ENCODE results near the gene PDE10A.

PDE10A gene

DNA sequence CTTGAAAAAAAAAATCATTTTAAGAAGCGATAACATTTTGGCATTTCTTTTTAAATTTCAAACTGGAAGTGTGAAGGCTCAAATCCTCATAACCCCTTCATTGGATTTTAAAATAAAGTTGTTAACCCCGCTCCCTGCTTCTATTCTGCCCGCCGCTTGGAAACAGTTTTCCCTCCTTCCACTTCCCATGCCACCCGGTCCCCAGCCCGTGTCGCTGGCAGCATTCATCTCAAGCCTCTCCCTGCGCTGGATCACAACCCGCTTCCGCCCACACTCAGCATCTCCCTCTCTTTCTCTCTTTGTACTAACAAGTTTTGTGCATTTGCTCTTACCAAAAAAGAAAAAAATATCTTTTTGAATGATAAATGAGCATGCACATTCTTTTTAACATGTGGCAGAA is 15.4 kb upstream of the PDE10A start:
- no peak for DNase-seq (ENCODE audit: low read depth)

DNA sequence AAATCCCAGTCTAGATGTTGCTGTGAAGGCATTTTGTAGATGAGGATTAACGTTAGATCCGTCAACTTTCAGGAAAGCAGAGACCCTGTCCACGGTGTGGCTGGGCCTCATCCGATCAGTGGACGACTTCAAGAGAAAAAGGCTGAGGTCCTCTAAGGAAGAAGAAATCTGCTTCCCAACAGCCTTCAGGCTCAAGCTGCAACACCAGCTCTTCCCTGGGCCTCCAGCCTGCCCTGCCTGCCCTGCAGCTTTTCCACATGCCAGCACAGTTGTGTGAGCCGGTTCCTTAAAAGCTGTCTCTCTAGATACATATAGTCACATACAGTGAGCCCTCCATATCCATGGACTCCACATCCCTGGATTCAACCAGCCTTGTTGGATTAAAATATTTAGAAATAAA is 14.1 kb upstream of the PDE10A start:
- no peak for DNase-seq (ENCODE audit: low read depth)

DNA sequence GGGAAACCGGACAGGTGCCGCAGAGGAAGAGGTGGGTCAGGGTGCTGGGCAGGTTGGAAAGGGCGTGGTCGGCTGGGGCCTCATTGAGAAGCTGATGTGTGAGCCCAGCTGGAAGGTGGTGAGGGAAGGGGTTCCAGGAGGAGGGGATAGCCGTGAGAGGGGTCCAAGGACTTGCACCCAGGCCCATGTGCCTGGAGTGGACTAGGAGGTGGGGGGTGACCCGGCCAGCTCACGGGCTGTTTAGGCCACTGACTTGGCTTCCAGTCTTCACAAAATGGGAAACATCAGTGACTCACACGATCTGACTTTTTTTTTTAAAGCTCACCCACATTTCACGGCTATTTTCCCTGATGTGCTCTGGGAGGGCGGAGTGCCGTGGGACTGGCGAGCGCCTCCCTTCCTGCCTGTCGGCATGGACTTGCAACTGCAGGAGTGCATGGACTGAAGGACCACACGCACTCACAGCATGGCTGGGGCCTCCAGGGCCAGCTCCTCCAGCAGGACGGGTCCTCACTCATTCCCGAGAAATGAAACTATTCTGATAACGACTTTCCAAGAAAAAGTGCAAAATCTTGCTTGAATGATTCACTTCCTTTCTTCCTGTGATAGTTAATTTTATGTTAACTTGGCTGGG is 13.5 kb upstream of the PDE10A start:
- DNase-seq (ENCODE audit: low read depth), result no peak

DNA sequence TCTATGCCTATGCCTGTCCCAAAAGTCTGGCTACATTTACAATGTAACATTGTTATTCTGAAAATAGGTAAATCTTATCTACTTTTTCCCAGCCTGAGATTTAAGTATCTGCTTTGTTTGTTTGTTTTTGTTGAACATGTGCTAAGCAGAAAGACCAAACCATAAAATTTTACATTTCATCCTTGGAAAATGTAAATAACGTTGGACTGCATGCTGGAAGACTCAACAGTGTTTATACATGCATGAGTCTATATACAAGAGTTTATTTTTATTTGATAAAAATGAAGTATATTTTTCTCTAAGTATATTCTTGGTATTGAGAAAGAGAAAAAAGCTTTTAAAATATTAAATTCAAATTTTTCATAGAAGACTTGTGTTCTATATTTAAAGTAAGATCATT is 12.1 kb upstream of the PDE10A start:
- no peak for DNase-seq (ENCODE audit: low read depth)

- DNase-seq (ENCODE audit: low read depth), result no peak
Measured at GRCh38 chr6:165674155-165675029, 11.4 kb upstream of the PDE10A start.

GRCh38 chr6:165671222-165671768 is 8.3 kb upstream of the PDE10A start:
- DNase-seq (ENCODE audit: low read depth), result no peak

- no peak for DNase-seq (ENCODE audit: low read depth)
Measured at GRCh38 chr6:165668951-165669350, 5.9 kb upstream of the PDE10A start.

DNA sequence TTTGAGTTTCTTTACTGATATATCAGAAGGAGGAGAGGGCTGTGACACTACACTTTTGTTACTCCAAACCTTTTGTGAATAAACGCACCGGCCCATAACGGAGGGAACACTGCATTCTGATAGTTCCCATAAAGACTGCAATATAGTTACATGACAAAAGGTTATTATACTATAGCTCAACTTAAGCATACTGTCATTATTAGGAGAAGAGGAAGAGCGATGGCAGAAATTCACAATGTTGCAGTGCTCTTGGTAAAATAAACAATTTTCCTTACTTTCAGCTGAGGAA is 2.3 kb upstream of the PDE10A start:
- no peak for DNase-seq (ENCODE audit: low read depth)

GRCh38 chr6:165664559-165665383 is 1.7 kb upstream of the PDE10A start:
- DNase-seq (ENCODE audit: low read depth), result no peak

DNA sequence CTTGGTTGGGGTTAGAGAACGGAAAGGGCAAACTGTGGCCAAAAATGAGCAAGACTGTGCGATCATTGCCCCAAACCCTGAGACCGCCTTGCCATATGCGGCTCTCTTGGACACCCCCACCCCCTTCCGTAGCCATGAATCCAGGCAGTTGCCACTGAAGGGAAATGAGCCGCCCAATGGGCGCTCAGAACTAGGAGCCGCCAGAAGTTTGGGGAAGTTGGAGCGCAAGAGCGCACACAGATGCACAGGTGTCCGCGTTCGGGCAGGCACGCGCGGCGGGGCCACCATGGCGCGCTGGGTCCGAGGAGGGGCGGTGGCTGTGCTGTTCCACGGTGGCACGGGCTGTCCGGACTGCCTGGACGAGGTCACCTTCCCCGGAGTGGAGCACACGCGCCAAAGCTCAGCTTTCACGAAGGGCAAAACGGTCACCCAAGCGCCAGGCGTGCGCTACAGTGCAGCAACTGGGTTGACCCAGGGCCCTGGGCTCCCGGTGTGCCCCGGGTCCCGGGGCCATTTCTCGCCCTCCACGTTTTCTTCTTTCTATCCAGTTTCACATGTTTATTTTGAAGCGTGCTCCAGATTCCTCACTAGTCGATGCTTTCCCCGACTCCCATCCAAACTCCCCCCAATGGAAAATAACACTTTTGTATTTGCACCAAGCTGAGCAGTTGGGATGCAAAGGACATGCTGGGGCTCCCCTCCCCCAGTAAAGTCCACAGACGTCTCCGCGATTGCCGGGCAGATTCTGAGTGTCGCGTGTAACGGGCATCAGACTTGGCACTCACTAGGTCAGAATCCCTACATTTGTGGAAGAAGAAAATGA is 906 bp upstream of the PDE10A start:
- DNase-seq (ENCODE audit: low read depth), result no peak

- no peak for DNase-seq (ENCODE audit: low read depth)
Measured at GRCh38 chr6:165663377-165663735, 315 bp upstream of the PDE10A start.

DNA sequence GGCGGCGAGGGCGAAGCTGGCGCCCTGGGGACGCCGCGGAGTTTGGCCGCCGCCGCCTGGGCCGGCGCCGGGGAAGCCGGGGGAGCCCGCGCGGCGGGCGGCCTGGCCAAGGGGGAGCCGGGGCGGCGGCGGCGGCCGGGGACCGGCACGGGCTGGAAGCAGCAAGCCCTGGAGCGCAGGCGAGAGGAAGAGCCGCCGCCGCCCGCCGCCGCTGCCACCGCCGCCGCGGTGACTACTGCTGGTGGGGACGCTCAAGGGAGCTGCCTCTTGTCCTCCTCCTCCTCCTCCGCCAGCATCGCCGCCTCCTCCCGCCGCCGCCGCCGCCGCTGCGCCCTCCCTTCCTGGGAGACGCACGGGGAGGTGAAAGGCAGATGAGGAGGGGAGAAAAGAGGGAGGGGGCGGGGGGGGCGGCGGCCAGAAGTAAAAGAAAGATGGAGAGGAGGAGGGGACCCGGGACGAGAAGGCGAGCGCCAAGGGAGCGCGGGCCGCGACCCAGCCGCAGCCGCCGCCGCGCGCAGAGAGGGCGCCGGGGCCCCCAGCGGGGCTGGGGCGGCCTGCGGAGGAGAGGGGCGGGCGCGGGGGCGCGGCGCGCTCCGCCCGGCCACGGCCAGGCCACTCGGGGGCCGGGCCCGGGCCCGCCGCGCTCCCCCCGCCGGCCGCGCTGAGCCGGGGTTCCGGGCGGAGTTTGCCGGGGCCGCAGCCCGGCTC is 846 bp downstream of the PDE10A start:
- no peak for DNase-seq (ENCODE audit: low read depth)

DNA sequence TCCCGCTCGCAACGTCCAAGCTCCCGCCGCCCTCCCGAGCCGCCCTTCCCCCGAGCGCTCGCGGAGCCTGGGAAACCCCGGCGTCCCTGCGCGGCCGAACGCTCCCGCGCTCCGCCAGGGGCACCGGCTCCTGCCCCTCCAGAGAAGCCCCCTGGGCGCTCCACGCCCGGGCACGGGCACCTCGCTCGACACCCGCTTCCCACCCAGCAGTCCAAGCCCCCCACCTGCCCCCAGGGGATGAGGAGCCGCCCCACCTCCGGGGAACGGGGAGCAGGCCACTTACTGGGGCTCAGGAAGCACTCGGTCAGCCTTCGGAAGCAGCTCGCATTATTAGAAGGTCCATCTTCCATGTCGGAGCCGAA is 1.4 kb downstream of the PDE10A start:
- no peak for DNase-seq (ENCODE audit: low read depth)

DNA sequence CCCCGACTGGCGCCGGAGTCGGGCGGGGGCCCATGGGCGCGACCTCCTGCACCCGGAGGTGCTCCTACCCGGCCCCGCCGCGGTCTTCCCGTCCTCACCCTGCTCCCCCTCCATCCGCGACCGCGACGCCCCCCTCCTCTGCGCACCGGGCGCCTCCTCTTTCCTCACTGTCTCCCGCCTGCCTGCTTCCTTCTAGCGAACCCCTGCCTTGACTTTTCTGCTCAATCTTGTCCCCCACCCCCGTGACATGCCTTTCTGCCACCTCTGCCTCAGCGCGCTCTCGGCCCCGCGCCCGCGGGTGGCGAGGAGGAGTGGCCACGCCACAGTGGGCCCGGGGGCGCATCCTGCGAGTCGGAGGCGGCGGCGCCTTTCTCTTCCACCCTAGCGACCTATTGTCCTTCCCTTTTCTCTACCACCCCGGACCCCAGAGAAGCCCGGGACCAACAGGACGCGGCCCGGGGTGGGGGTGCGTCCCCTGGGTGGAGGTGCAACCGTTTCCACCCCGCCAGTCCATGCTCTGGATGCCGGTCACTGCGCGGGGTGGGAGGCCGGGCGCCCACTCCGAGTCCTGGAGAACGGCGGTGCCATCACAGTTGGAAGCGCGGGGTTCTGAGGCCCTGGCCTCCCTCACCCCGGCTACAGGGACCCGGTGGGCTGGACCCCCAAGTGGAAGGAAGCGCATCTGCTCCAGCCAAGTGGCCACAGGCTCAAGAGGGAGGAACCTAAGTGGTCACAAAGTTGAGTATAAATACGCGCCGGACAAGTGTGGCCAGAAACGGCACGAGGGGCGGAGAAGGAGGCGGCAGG is 2.0 kb downstream of the PDE10A start:
- no peak for DNase-seq (ENCODE audit: low read depth)

- no peak for DNase-seq (ENCODE audit: low read depth)
Measured at GRCh38 chr6:165659945-165660856, 2.8 kb downstream of the PDE10A start.

DNA sequence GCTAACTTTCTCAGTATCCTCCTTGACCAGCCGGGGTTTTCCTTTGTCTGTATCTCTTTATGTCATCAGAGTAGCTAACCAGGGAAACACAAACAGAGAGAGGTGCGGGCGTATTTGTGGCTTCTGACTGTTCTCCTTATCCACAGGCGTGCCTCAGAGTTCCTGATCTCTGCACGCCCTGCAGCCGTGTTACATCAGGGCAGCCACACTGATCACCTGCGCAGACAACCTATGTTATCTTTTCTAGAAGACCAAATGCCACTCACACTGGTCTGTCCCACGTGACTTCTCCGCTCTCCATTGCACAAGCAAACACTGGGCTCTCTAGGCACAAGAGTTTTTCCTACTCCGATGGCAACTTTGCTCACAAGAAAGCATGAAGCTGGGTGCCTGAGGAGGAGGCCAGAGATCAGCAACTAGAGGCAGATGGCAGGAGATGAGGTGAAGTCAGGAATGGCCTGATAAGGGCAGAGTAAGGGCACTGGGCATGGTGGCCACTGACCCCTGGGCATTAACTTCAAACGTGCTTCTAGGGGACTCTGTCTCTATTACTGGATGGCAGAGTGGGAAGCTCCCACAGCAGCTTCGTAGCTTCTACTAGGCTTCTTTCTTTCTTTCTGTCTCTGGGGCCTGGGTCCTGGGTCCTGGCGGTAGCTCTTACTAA is 4.5 kb downstream of the PDE10A start:
- no peak for DNase-seq (ENCODE audit: low read depth)

- no peak for DNase-seq (ENCODE audit: low read depth)
Measured at GRCh38 chr6:165657325-165657680, 5.7 kb downstream of the PDE10A start.

GRCh38 chr6:165656581-165657324 is 6.3 kb downstream of the PDE10A start:
- DNase-seq (ENCODE audit: low read depth), result no peak

Data from HS-27A (cell line).